Brain microvascular endothelial cell (primary cell): ENCODE results near the gene SAFB2.

Source experiments
- DNase-seq: peaks from one replicate; pipeline ENCODE4 v3.0.0-alpha.2; 2020
- H3K27ac ChIP-seq: fragments of 250-450 bp; sonication (Bioruptor Pico); 2 replicates; pipeline ENCODE4 v1.5.1; 2020; ENCODE audit warnings: mild to moderate bottlenecking, moderate library complexity
- H3K27me3 ChIP-seq: fragments of 250-450 bp; sonication (Bioruptor Pico); replicated peaks from 2 replicates; pipeline ENCODE4 v1.5.1; 2020; ENCODE audit warnings: mild to moderate bottlenecking
- H3K36me3 ChIP-seq: fragments of 250-450 bp; sonication (Bioruptor Pico); replicated peaks from 2 replicates; pipeline ENCODE4 v1.5.1; 2020; ENCODE audit warnings: mild to moderate bottlenecking
- H3K4me3 ChIP-seq: 2 replicates; pipeline ENCODE4 v1.5.1; 2011; ENCODE audit warnings: low read depth, mild to moderate bottlenecking, control low read depth, low read length, moderate library complexity
- in situ Hi-C: cut with HindIII; loops from 2 replicates; pipeline ENCODE4 v1.10.0; 2017; ENCODE audit warnings: low sequenced_read_pairs, low pct_ligation_motif_present
- TF ChIP-seq, protein P1 (sequence below): IDR thresholded peaks from 2 replicates; pipeline ENCODE4 v1.5.1; 2011; ENCODE audit warnings: low read depth, mild to moderate bottlenecking, moderate library complexity, low read length, control low read depth, inconsistent platforms; ENCODE audit errors: missing control alignments

The SAFB2 gene

DNA sequence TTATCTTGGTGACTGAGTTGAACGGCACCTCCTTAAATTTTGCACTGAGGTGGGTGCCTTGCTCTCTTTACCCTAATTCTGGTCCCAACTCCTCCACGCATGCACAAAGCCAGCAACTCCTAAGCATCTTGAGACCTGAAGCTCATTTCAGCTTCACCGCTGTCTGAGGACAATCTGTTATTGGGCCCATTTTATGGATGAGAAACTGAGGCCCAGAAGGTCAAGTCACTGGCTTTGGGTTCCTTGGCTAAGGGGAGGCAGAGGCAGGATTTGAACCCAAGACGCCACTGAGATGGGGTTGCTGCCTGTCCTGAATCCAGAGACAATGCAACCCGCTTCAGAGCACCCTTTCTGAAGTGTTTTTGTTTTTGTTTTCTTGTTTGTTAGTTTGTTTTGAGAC lies 77.5 kb downstream of the SAFB2 start:
- in situ Hi-C loops = no loop called here
- Histone ChIP-seq H3K36me3 (no peaks in the 10 kb centered on the region), H3K4me3 (no peak overlapping the region), H3K27me3 (no peaks in the 10 kb centered on the region), H3K27ac (no peak overlapping the region)
- DNase-seq = no peak
- TF ChIP-seq, protein P1, sequence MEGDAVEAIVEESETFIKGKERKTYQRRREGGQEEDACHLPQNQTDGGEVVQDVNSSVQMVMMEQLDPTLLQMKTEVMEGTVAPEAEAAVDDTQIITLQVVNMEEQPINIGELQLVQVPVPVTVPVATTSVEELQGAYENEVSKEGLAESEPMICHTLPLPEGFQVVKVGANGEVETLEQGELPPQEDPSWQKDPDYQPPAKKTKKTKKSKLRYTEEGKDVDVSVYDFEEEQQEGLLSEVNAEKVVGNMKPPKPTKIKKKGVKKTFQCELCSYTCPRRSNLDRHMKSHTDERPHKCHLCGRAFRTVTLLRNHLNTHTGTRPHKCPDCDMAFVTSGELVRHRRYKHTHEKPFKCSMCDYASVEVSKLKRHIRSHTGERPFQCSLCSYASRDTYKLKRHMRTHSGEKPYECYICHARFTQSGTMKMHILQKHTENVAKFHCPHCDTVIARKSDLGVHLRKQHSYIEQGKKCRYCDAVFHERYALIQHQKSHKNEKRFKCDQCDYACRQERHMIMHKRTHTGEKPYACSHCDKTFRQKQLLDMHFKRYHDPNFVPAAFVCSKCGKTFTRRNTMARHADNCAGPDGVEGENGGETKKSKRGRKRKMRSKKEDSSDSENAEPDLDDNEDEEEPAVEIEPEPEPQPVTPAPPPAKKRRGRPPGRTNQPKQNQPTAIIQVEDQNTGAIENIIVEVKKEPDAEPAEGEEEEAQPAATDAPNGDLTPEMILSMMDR = no peak

GRCh38 chr19:5542665-5543064 lies 79.9 kb downstream of the SAFB2 start:
- in situ Hi-C loops = no loop called here
- DNase-seq = no peak
- no peaks in the 10 kb centered on the region for H3K36me3 ChIP-seq
- H3K4me3 ChIP-seq = no peak overlapping the region
- TF ChIP-seq, protein P1 = peak; percentile 20
- no peaks in the 10 kb centered on the region for H3K27me3 ChIP-seq
- H3K27ac ChIP-seq = no peak overlapping the region

DNA sequence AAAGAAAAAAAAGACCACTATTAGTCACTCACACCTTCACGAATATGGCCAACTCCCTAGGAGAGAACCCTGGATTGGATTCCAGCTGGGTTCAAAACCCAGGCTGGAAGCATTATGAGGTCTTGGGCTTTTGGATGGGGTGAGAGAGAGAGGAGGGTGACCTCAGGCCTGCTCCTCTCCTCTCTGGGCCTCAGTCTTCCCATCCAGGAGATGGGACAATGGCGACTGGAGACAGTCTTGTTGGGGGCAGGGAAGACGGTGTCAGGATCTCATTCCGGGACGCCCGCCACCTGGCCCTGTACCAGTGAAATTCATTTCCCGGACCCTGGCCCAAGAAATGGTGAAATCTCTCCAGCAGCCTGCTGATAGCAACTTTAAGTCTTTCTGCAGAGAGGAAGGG lies 81.1 kb downstream of the SAFB2 start:
- in situ Hi-C loops = no loop called here
- Histone ChIP-seq H3K36me3 (no peaks in the 10 kb centered on the region), H3K27me3 (no peaks in the 10 kb centered on the region), H3K4me3 (no peak overlapping the region), H3K27ac (no peak overlapping the region)
- TF ChIP-seq, protein P1 = no peak
- no peak for DNase-seq

GRCh38 chr19:5540208-5540607 lies 82.4 kb downstream of the SAFB2 start:
- H3K36me3 ChIP-seq = no peaks in the 10 kb centered on the region
- no peak overlapping the region for H3K4me3 ChIP-seq
- no peaks in the 10 kb centered on the region for H3K27me3 ChIP-seq
- TF ChIP-seq, protein P1 = no peak
- H3K27ac ChIP-seq = no peak overlapping the region
- no peak for DNase-seq
- in situ Hi-C loops = no loop called here

DNA sequence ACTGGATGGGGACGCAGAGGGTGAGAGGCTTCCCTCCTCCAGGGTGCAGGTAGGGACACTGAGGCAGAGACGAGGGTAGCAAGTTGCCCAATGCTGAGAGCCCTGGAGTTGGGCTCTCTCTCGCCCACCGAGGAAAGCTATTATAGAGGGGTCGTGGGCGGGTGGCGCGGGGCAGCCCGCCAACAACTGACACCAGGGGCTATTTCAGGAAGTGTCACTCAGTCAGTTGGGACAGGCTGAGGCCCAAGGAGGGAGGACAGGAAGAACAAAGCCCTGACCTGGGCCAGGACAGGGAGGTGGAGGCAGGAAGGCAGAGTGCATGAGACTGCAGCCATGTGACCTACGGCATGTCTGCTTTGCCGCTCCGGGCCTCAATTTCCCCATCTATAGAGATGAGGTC lies 84.7 kb downstream of the SAFB2 start:
- in situ Hi-C loops = no loop called here
- H3K27ac ChIP-seq = no peak overlapping the region
- H3K36me3 ChIP-seq = no peaks in the 10 kb centered on the region
- H3K27me3 ChIP-seq = no peaks in the 10 kb centered on the region
- TF ChIP-seq, protein P1 = no peak
- no peak overlapping the region for H3K4me3 ChIP-seq
- no peak for DNase-seq
